IMR-90 (cell line): Measurements from ENCODE around the gene DPP10. TPM values are rescaled to one million over a fixed set of nuclear protein-coding genes. Genes with fewer than 3 reads are reported as not detected.

Experiments
- ATAC-seq: fragments of 200-7000 bp; cut with Tn5 transposase; 2 replicates; pipeline ENCODE4 v1.9.1; 2020; ENCODE audit warnings: low read depth, mild to moderate bottlenecking, moderate library complexity
- BruUV-seq: library from RNA; stranded (reverse); fragments of 400-500 nt; replicated peaks from 2 replicates; lab custom pipeline; 2021; lab: Mats Ljungman, UMichigan
- CTCF ChIA-PET: fragments of 300-600 bp; formaldehyde crosslinking; extraction: SDS; loops from one replicate; lab custom pipeline; 2021; ENCODE audit warnings: antibody characterized with exemption; lab: Yijun Ruan, JAX
- POLR2A ChIA-PET: fragments of 300-600 bp; sonication (Branson Sonifier 250); formaldehyde crosslinking; loops from one replicate; lab custom pipeline; 2022; ENCODE audit warnings: antibody characterized with exemption; ENCODE audit not compliant: unreplicated experiment; lab: Charles Lee
- DNase-seq: peaks from one replicate; pipeline ENCODE4 v3.0.0; 2013
- H2AFZ ChIP-seq: replicated peaks from 2 replicates; pipeline ENCODE3; 2013; ENCODE audit warnings: low read length, mild to moderate bottlenecking; ENCODE audit not compliant: poor library complexity
- H2AK5ac ChIP-seq: 2 replicates; pipeline ENCODE4 v1.6.1; 2013; ENCODE audit warnings: low read depth, low read length, inconsistent platforms
- H2AK9ac ChIP-seq: replicated peaks from 2 replicates; pipeline ENCODE3; 2013; ENCODE audit warnings: mild to moderate bottlenecking, low read depth, low read length, moderate library complexity; ENCODE audit not compliant: poor library complexity
- H2BK120ac ChIP-seq: 2 replicates; pipeline ENCODE4 v1.6.1; 2013; ENCODE audit warnings: low read depth, low read length, inconsistent platforms
- H2BK15ac ChIP-seq: 3 replicates; pipeline ENCODE4 v1.6.1; 2013; ENCODE audit warnings: low read depth, low read length, inconsistent platforms
- H2BK20ac ChIP-seq: 2 replicates; pipeline ENCODE4 v1.6.1; 2013; ENCODE audit warnings: low read depth, mild to moderate bottlenecking, inconsistent platforms, low read length, moderate library complexity
- H2BK5ac ChIP-seq: 2 replicates; pipeline ENCODE4 v1.6.1; 2013; ENCODE audit warnings: mild to moderate bottlenecking, low read depth, low read length, inconsistent platforms; ENCODE audit not compliant: poor library complexity, severe bottlenecking
- H3K14ac ChIP-seq: replicated peaks from 2 replicates; pipeline ENCODE4 v1.6.1; 2013; ENCODE audit warnings: low read depth, low read length, inconsistent platforms
- H3K18ac ChIP-seq: 2 replicates; pipeline ENCODE4 v1.6.1; 2013; ENCODE audit warnings: low read depth, low read length, control low read depth
- H3K23ac ChIP-seq: 2 replicates; pipeline ENCODE4 v1.6.1; 2013; ENCODE audit warnings: low read depth, low read length, inconsistent platforms
- H3K27ac ChIP-seq: 2 replicates; pipeline ENCODE4 v1.5.1; 2013; ENCODE audit warnings: mild to moderate bottlenecking, control low read depth, low read length; ENCODE audit not compliant: insufficient read depth
- H3K27me3 ChIP-seq: 2 replicates; pipeline ENCODE4 v1.6.1; 2013; ENCODE audit warnings: low read length; ENCODE audit not compliant: control insufficient read depth, insufficient read depth
- H3K36me3 ChIP-seq: 2 replicates; pipeline ENCODE4 v1.6.1; 2013; ENCODE audit warnings: low read length, mixed read lengths; ENCODE audit not compliant: control insufficient read depth, insufficient read depth
- H3K4ac ChIP-seq: 2 replicates; pipeline ENCODE4 v1.6.1; 2013; ENCODE audit warnings: low read depth, low read length, inconsistent platforms
- H3K4me1 ChIP-seq: 2 replicates; pipeline ENCODE4 v1.6.1; 2013; ENCODE audit warnings: low read length, mixed read lengths; ENCODE audit not compliant: control insufficient read depth, insufficient read depth
- H3K4me2 ChIP-seq: 2 replicates; pipeline ENCODE4 v1.6.1; 2013; ENCODE audit warnings: low read depth, mild to moderate bottlenecking, control low read depth, low read length, moderate library complexity
- H3K4me3 ChIP-seq: 2 replicates; pipeline ENCODE4 v1.5.1; 2013; ENCODE audit warnings: low read depth, mild to moderate bottlenecking, control low read depth, low read length, moderate library complexity; ENCODE audit not compliant: insufficient read depth
- H3K56ac ChIP-seq: 2 replicates; pipeline ENCODE4 v1.6.1; 2013; ENCODE audit warnings: low read length, inconsistent platforms; ENCODE audit not compliant: insufficient read depth; ENCODE audit errors: extremely low read depth
- H3K79me1 ChIP-seq, 2 experiments: 2 replicates each; pipeline ENCODE4 v1.6.1; 2013; ENCODE audit warnings: low read length in 2 of 2, inconsistent platforms in 1 of 2, low read depth in 1 of 2
- H3K9ac ChIP-seq: 2 replicates; pipeline ENCODE4 v1.6.1; 2013; ENCODE audit warnings: low read depth, low read length, control low read depth
- H3K9me1 ChIP-seq: 2 replicates; pipeline ENCODE4 v1.6.1; 2013; ENCODE audit warnings: low read length, inconsistent platforms; ENCODE audit not compliant: insufficient read depth
- H3K9me3 ChIP-seq: 2 replicates; pipeline ENCODE4 v1.6.1; 2013; ENCODE audit warnings: low read length; ENCODE audit not compliant: control insufficient read depth, insufficient read depth
- H4K20me1 ChIP-seq: 2 replicates; pipeline ENCODE4 v1.6.1; 2013; ENCODE audit warnings: low read length, inconsistent platforms; ENCODE audit not compliant: insufficient read depth
- H4K5ac ChIP-seq: 2 replicates; pipeline ENCODE4 v1.6.1; 2013; ENCODE audit warnings: mild to moderate bottlenecking, low read depth, low read length, control low read depth
- H4K8ac ChIP-seq, 2 experiments: 2 replicates each; pipeline ENCODE4 v1.6.1; 2013; ENCODE audit warnings: low read depth in 2 of 2, low read length in 2 of 2, control low read depth in 1 of 2, inconsistent platforms in 1 of 2
- H4K91ac ChIP-seq: 2 replicates; pipeline ENCODE4 v1.6.1; 2013; ENCODE audit warnings: low read depth, low read length, inconsistent platforms; ENCODE audit not compliant: insufficient read depth
- CEBPB ChIP-seq: IDR thresholded peaks from 2 replicates; pipeline ENCODE4 v1.6.1; 2012; ENCODE audit warnings: low read depth, low read length, improper control_type of control experiment
- CHD1 ChIP-seq: IDR thresholded peaks from 2 replicates; pipeline ENCODE4 v1.6.1; 2012; ENCODE audit warnings: low read depth, low read length, improper control_type of control experiment
- MAFK ChIP-seq: IDR thresholded peaks from 2 replicates; pipeline ENCODE4 v1.6.1; 2012; ENCODE audit warnings: low read depth, low read length, improper control_type of control experiment
- MAZ ChIP-seq: IDR thresholded peaks from 2 replicates; pipeline ENCODE4 v1.6.1; 2012; ENCODE audit warnings: low read depth, mild to moderate bottlenecking, low read length, improper control_type of control experiment, moderate library complexity, borderline replicate concordance
- MXI1 ChIP-seq: IDR thresholded peaks from 2 replicates; pipeline ENCODE4 v1.6.1; 2012; ENCODE audit warnings: low read depth, mild to moderate bottlenecking, low read length, moderate library complexity, borderline replicate concordance
- POLR2A ChIP-seq: IDR thresholded peaks from 2 replicates; pipeline ENCODE4 v1.6.1; 2012; ENCODE audit warnings: mild to moderate bottlenecking, low read depth, low read length
- RAD21 ChIP-seq: IDR thresholded peaks from 2 replicates; pipeline ENCODE4 v1.6.1; 2012; ENCODE audit warnings: low read length, improper control_type of control experiment
- WGBS, 2 experiments: methylation state at CpG; one replicate each; pipeline versions ENCODE4 v1.1.5 to v1.1.7; 2013; ENCODE audit warnings: missing lambda C conversion rate in 2 of 2; ENCODE audit not compliant: insufficient read length in 1 of 2; ENCODE audit errors: extremely low coverage in 2 of 2; 5-methylcytosine and 5-hydroxymethylcytosine counted together
- dilution Hi-C: fragments of 300-500 bp; cut with HindIII; formaldehyde crosslinking; loops from one replicate; pipeline ENCODE4 v1.14.3; 2018; ENCODE audit warnings: low sequenced_read_pairs; ENCODE audit not compliant: unreplicated experiment
- in situ Hi-C: fragments of 300-500 bp; cut with MboI; formaldehyde crosslinking; loops from 3 replicates; pipeline ENCODE4 v1.14.3; 2019; ENCODE audit warnings: low sequenced_read_pairs, inconsistent platforms, mixed read lengths
- intact Hi-C: fragments of 100-400 bp; cut with micrococcal nuclease; formaldehyde crosslinking; loops from 2 replicates; pipeline ENCODE4 v1.10.0; 2022
- polyA plus RNA-seq, 3 experiments: library from polyadenylated mRNA; depleted of rRNA; stranded (reverse); fragments of >200 nt; gene quantifications; 2 replicates each; pipeline ENCODE4 v1.2.3, GENCODE V29; 2012; ENCODE audit warnings: low replicate concordance in 1 of 3
- total RNA-seq: library from RNA; depleted of rRNA; stranded (reverse); fragments of >200 nt; gene quantifications from 2 replicates; pipeline ENCODE4 v1.2.3, GENCODE V29; 2012
- TF ChIP-seq, protein P1 (sequence below): conservative IDR thresholded peaks from 2 replicates; pipeline ENCODE4 v1.5.1; 2012; ENCODE audit warnings: mild to moderate bottlenecking, low read depth, low read length, improper control_type of control experiment
- TF ChIP-seq, protein P2 (sequence below): fragments of 150-350 bp; IDR thresholded peaks from 2 replicates; pipeline ENCODE4 v1.6.1; 2017; ENCODE audit warnings: mild to moderate bottlenecking, antibody characterized with exemption, low read length, low read depth

DPP10 gene
- total and polyA plus RNA-seq, 2 of the 4 experiments (the other 2 are of a cell fraction): not detected

DNA sequence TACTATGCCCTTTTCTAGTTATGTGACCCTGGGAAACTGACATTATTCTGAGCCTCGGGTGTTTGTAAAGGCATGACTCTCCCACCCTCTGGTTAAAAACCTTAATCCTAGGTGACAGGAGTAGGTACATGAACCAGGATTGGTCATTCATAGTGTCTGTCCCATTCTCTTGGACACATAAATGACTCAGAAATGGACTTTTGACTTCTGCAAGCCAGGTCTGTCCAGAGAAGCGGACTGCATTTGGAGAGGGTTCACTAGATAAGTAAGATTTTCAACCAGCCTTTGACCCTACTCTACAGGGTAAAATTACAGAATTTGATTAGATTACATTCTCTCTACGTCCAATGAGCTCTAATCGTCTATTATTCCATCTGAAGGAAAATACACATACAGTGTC lies 285.9 kb downstream of the DPP10 start:
- H4K8ac ChIP-seq: no peak overlapping the region
- no peak overlapping the region for H3K18ac ChIP-seq
- H2AFZ ChIP-seq: no peak overlapping the region
- BruUV-seq: no TSS peak
- H2BK5ac ChIP-seq: no peak overlapping the region
- no peak overlapping the region for H2AK9ac ChIP-seq
- no peak overlapping the region for H2BK20ac ChIP-seq
- H3K23ac ChIP-seq: no peak overlapping the region
- H3K56ac ChIP-seq: no peak overlapping the region
- no peak overlapping the region for H3K4me2 ChIP-seq
- intact Hi-C loops (no loop called here), in situ Hi-C loops (no loop called here), dilution Hi-C loops (no loop called here)
- H4K5ac ChIP-seq: no peak overlapping the region
- H3K9ac ChIP-seq: no peak overlapping the region
- H3K4me3 ChIP-seq: no peak overlapping the region
- H3K27ac ChIP-seq: no peak overlapping the region
- H2BK15ac ChIP-seq: no peak overlapping the region
- no peak overlapping the region for H3K14ac ChIP-seq
- no peaks in the 10 kb centered on the region for H3K4me1 ChIP-seq
- H3K79me1 ChIP-seq: no peaks in the 10 kb centered on the region
- no peaks in the 10 kb centered on the region for H4K20me1 ChIP-seq
- ChIA-PET POLR2A (no interaction called here), CTCF (no interaction called here)
- TF ChIP-seq MXI1 (no peak), MAFK (no peak), CEBPB (no peak), RAD21 (no peak), CHD1 (no peak), POLR2A (no peak), MAZ (no peak)
- TF ChIP-seq, protein P1, sequence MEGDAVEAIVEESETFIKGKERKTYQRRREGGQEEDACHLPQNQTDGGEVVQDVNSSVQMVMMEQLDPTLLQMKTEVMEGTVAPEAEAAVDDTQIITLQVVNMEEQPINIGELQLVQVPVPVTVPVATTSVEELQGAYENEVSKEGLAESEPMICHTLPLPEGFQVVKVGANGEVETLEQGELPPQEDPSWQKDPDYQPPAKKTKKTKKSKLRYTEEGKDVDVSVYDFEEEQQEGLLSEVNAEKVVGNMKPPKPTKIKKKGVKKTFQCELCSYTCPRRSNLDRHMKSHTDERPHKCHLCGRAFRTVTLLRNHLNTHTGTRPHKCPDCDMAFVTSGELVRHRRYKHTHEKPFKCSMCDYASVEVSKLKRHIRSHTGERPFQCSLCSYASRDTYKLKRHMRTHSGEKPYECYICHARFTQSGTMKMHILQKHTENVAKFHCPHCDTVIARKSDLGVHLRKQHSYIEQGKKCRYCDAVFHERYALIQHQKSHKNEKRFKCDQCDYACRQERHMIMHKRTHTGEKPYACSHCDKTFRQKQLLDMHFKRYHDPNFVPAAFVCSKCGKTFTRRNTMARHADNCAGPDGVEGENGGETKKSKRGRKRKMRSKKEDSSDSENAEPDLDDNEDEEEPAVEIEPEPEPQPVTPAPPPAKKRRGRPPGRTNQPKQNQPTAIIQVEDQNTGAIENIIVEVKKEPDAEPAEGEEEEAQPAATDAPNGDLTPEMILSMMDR: no peak
- TF ChIP-seq, protein P2, sequence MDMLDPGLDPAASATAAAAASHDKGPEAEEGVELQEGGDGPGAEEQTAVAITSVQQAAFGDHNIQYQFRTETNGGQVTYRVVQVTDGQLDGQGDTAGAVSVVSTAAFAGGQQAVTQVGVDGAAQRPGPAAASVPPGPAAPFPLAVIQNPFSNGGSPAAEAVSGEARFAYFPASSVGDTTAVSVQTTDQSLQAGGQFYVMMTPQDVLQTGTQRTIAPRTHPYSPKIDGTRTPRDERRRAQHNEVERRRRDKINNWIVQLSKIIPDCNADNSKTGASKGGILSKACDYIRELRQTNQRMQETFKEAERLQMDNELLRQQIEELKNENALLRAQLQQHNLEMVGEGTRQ: no peak
- peaks cover 4% of the 10 kb centered on the region; the same call in 1 of the 2 replicates for H3K9me3 ChIP-seq
- H2AK5ac ChIP-seq: no peak overlapping the region
- no peaks in the 10 kb centered on the region for H3K36me3 ChIP-seq
- H3K4ac ChIP-seq: no peak overlapping the region
- no peak overlapping the region for H4K91ac ChIP-seq
- no CpG with 5 or more reads among the region's 4 CpGs for WGBS, 2 experiments
- no peak for ATAC-seq
- no peak overlapping the region for H2BK120ac ChIP-seq
- no peak for DNase-seq
- no peaks in the 10 kb centered on the region for H3K27me3 ChIP-seq
- no peaks in the 10 kb centered on the region for H3K9me1 ChIP-seq
